GM12878 (cell line): ENCODE measurements around the gene BIRC7. TPM values are rescaled to one million over a fixed set of nuclear protein-coding genes. Genes with fewer than 3 reads are reported as not detected.

Source experiments
- ATAC-seq: fragments of 200-7000 bp; cut with Tn5 transposase; 3 replicates; pipeline ENCODE4 v1.9.1; 2020; ENCODE audit warnings: mild to moderate bottlenecking, moderate library complexity
- BruUV-seq: library from RNA; stranded (reverse); fragments of 400-500 nt; replicated peaks from 2 replicates; lab custom pipeline; 2021; lab: Mats Ljungman, UMichigan
- CTCF ChIA-PET: fragments of 300-600 bp; sonication (Branson Sonifier 250); formaldehyde crosslinking; extraction: SDS; loops from one replicate; lab custom pipeline; 2021; ENCODE audit warnings: inconsistent platforms; lab: Yijun Ruan, JAX
- POLR2A ChIA-PET: fragments of 350-600 bp; formaldehyde crosslinking; extraction: SDS; loops from one replicate; lab custom pipeline; 2021; ENCODE audit warnings: inconsistent platforms; lab: Charles Lee
- RAD21 ChIA-PET: fragments of 300-600 bp; sonication (Branson Sonifier 250); formaldehyde crosslinking; loops from one replicate; lab custom pipeline; 2023; ENCODE audit warnings: antibody characterized with exemption; ENCODE audit not compliant: unreplicated experiment; lab: Charles Lee
- SMC1A ChIA-PET: fragments of 300-600 bp; sonication (Branson Sonifier 250); formaldehyde crosslinking; loops from one replicate; lab custom pipeline; 2023; ENCODE audit not compliant: unreplicated experiment, uncharacterized antibody; lab: Charles Lee
- DNase-seq: peaks from one replicate; pipeline ENCODE4 v3.0.0-alpha.2; 2011; ENCODE audit warnings: low read depth, low spot score
- FAIRE-seq: peaks from 3 replicates; lab custom pipeline; 2011; peaks lifted over from hg19 to GRCh38; lab: Jason Lieb, UNC
- H2AFZ ChIP-seq: 2 replicates; pipeline ENCODE4 v1.6.0; 2011; ENCODE audit warnings: low read depth, low read length, control low read depth; ENCODE audit not compliant: control insufficient read depth
- H3K27ac ChIP-seq: 2 replicates; pipeline ENCODE4 v1.5.1; 2011; ENCODE audit warnings: control low read depth; ENCODE audit not compliant: control insufficient read depth, insufficient read depth
- H3K27me3 ChIP-seq, 2 experiments: replicated peaks in 1 of 2; 2 replicates each; pipeline versions ENCODE4 v1.6.0 to v1.6.1; 2011; ENCODE audit warnings: low read length in 1 of 2; ENCODE audit not compliant: control insufficient read depth in 2 of 2, insufficient read depth in 2 of 2
- H3K36me3 ChIP-seq, 2 experiments: 2 replicates each; pipeline ENCODE4 v1.5.1; 2011; ENCODE audit warnings: low read length in 1 of 2; ENCODE audit not compliant: control insufficient read depth in 2 of 2, insufficient read depth in 2 of 2
- H3K4me1 ChIP-seq: 2 replicates; pipeline ENCODE4 v1.6.1; 2011; ENCODE audit warnings: mild to moderate bottlenecking, low read length, moderate library complexity, mixed read lengths; ENCODE audit not compliant: control insufficient read depth, insufficient read depth
- H3K4me2 ChIP-seq: 2 replicates; pipeline ENCODE4 v1.6.0; 2011; ENCODE audit warnings: control low read depth; ENCODE audit not compliant: control insufficient read depth, insufficient read depth
- H3K4me3 ChIP-seq: fragments of 200-600 bp; sonication (generic); 2 replicates; pipeline ENCODE4 v1.5.1; 2016
- H3K79me2 ChIP-seq: 2 replicates; pipeline ENCODE4 v1.6.0; 2011; ENCODE audit warnings: low read length; ENCODE audit not compliant: control insufficient read depth, insufficient read depth
- H3K9ac ChIP-seq: 2 replicates; pipeline ENCODE4 v1.8.0; 2011; ENCODE audit warnings: low read length, control low read depth, mixed read lengths; ENCODE audit not compliant: control insufficient read depth, insufficient read depth
- H3K9me3 ChIP-seq: replicated peaks from 3 replicates; pipeline ENCODE4 v1.5.1; 2011; ENCODE audit warnings: mild to moderate bottlenecking, low read length; ENCODE audit not compliant: control insufficient read depth, insufficient read depth
- H4K20me1 ChIP-seq: 2 replicates; pipeline ENCODE4 v1.6.0; 2011; ENCODE audit not compliant: control insufficient read depth, insufficient read depth
- BMI1 ChIP-seq: fragments of 450-650 bp; IDR thresholded peaks from 2 replicates; pipeline ENCODE4 v1.6.1; 2016; ENCODE audit warnings: mild to moderate bottlenecking, moderate library complexity, borderline replicate concordance
- CEBPB ChIP-seq, 2 experiments: fragments of 150-350 bp in 1 of 2; IDR thresholded peaks; 2 replicates each; pipeline ENCODE4 v1.6.1; 2012 to 2014; ENCODE audit warnings: low read depth in 2 of 2, low read length in 2 of 2, borderline replicate concordance in 1 of 2, inconsistent platforms in 1 of 2
- CHD2 ChIP-seq: IDR thresholded peaks from 2 replicates; pipeline ENCODE4 v1.6.1; 2011; ENCODE audit warnings: low read depth, low read length, improper control_type of control experiment, borderline replicate concordance
- NR2F1 ChIP-seq: fragments of 450-650 bp; conservative IDR thresholded peaks from 2 replicates; pipeline ENCODE4 v1.6.1; 2017; ENCODE audit warnings: mild to moderate bottlenecking
- RAD21 ChIP-seq: IDR thresholded peaks from 2 replicates; pipeline ENCODE4 v1.6.1; 2011; ENCODE audit warnings: mild to moderate bottlenecking, low read depth, low read length, moderate library complexity; ENCODE audit not compliant: insufficient read depth
- SREBF2 ChIP-seq: IDR thresholded peaks from 2 replicates; pipeline ENCODE4 v1.6.1; 2012; ENCODE audit warnings: mild to moderate bottlenecking, low read length
- SUZ12 ChIP-seq: fragments of 200-600 bp; sonication (generic); IDR thresholded peaks from one replicate; pipeline ENCODE4 v1.6.1; 2018; ENCODE audit warnings: antibody characterized with exemption, mild to moderate bottlenecking; ENCODE audit not compliant: unreplicated experiment
- TARDBP ChIP-seq: IDR thresholded peaks from 2 replicates; pipeline ENCODE4 v1.6.1; 2016; ENCODE audit warnings: borderline replicate concordance
- ZBTB33 ChIP-seq: fragments of 450-650 bp; IDR thresholded peaks from 2 replicates; pipeline ENCODE4 v1.6.1; 2017; ENCODE audit warnings: mild to moderate bottlenecking
- ZNF24 ChIP-seq: fragments of 450-650 bp; IDR thresholded peaks from 2 replicates; pipeline ENCODE4 v1.6.1; 2017; ENCODE audit warnings: antibody characterized with exemption, mild to moderate bottlenecking
- ZNF274 ChIP-seq: IDR thresholded peaks from one replicate; pipeline ENCODE4 v1.8.0; 2011; ENCODE audit not compliant: insufficient read length, insufficient read depth
- WGBS: methylation state at CpG from one replicate; pipeline ENCODE4 v1.1.6; 2016; ENCODE audit warnings: low lambda C conversion rate; ENCODE audit not compliant: insufficient replicate concordance, insufficient coverage; ENCODE audit errors: missing lambda C conversion rate; 5-methylcytosine and 5-hydroxymethylcytosine counted together
- in situ Hi-C: fragments of 300-500 bp; cut with MboI; formaldehyde crosslinking; loops from 9 replicates; pipeline ENCODE4 v1.14.3; 2018; ENCODE audit warnings: mixed read lengths
- intact Hi-C: fragments of 100-400 bp; cut with micrococcal nuclease; formaldehyde crosslinking; loops from one replicate; pipeline ENCODE4 v1.14.2; 2022; ENCODE audit not compliant: unreplicated experiment
- polyA plus RNA-seq, 11 experiments: library from polyadenylated mRNA; depleted of rRNA in 4 of 11; unstranded in 6 of 11; stranded (reverse) in 5 of 11; fragments of >200 nt; fragmentation: Nextera tagmentation in 4 of 11; fragmentation: Illumina TruSeq in 1 of 11; extraction: Ambion mirVana in 4 of 11; extraction: Trizol in 1 of 11; gene quantifications; 1 replicate in 1 of 11; 2 replicates in 10 of 11; pipeline versions ENCODE4 v1.2.1 to v1.2.3, GENCODE V29; 2011 to 2016; ENCODE audit warnings: inconsistent platforms in 2 of 11, missing spikeins in 2 of 11, low read depth in 1 of 11
- total RNA-seq, 4 experiments: library from RNA; depleted of rRNA in 3 of 4; stranded (reverse); fragments of >200 nt in 3 of 4; fragmentation: Illumina TruSeq in 1 of 4; extraction: Trizol in 1 of 4; gene quantifications; 2 replicates each; pipeline versions ENCODE4 v1.2.1 to v1.2.3, GENCODE V29; 2013 to 2021
- TF ChIP-seq, protein P1 (sequence below): fragments of 450-650 bp; IDR thresholded peaks from 2 replicates; pipeline ENCODE4 v1.6.1; 2017; ENCODE audit warnings: mild to moderate bottlenecking, low read depth, inconsistent platforms; ENCODE audit not compliant: poor library complexity, severe bottlenecking
- TF ChIP-seq, protein P2 (sequence below): fragments of 450-650 bp; IDR thresholded peaks from 2 replicates; pipeline ENCODE4 v1.6.1; 2016; ENCODE audit warnings: mild to moderate bottlenecking
- TF ChIP-seq, protein P3 (sequence below): IDR thresholded peaks from 2 replicates; pipeline ENCODE4 v1.6.1; 2011; ENCODE audit warnings: borderline replicate concordance, low read depth, mild to moderate bottlenecking, moderate library complexity, low read length; ENCODE audit not compliant: insufficient read depth, poor library complexity, severe bottlenecking

BIRC7 gene
- total and polyA plus RNA-seq, 10 of the 15 experiments (the other 5 are each of a cell fraction or from before 2014, with no cell fraction given): 0.31 TPM; not detected in 9

DNA sequence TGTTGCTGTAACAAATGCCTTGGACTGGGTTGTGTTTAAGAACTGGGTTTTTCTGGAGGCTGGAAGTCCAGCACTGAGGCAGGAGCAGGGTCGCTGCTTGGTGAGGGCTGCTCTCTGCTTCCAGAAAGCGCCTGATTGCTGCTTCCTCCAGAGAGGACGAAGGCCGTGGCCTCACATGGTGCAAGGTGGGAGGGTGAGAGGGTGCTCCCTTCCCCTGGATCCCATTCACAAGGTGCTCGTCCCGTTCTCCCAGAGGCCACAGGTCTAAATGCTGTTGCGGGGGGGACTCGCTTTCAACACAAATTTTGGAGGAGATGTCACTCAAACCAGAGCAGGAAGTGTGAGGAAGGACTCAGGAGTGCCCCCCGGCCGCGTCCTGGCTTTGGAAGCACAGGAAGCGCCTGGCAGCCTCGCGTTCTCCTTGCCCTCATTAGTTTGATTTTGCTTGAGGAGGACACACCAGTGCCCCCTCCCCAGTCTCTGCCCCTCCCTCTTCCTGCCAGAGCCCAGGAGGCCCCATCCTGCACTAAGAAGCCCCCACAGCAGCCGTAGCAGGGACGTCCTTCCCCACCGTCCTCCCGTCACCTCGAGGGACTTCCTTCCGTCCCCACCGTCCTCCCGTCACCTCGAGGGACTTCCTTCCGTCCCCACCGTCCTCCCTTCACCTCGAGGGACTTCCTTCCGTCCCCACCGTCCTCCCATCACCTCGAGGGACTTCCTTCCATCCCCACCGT is 26.3 kb downstream of the BIRC7 start (continued):
- no peak for TF ChIP-seq ZBTB33
- no peak for TF ChIP-seq NR2F1

DNA sequence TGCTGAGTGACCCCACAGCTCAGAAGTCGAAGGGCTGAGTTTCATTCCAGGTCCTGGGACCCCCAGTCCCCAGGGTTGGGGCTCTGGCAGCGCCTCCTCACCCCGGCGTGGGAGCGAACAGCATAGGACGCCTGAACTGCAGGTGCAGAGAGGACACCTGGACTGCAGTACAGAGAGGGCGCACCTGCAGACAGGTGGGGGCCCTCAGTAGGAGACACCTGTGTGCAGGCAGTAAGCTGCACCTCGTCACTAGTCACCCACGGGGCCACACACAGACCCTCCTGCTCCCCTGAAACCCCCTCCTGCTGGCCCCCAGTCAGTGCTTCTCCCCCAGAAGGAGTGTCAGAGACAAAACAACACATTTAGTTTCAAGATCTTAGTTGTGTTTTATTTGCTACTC is 27.1 kb downstream of the BIRC7 start:
- no peaks in the 10 kb centered on the region for H4K20me1 ChIP-seq
- BruUV-seq: no TSS peak
- H3K9ac ChIP-seq: no peak overlapping the region
- ATAC-seq (no peak), FAIRE-seq (no peak), DNase-seq (no peak)
- no peaks in the 10 kb centered on the region for H3K36me3 ChIP-seq
- POLR2A ChIA-PET: no interaction called here
- SMC1A ChIA-PET: no interaction called here
- CTCF ChIA-PET: no interaction called here
- peaks cover 0 to 6% of the 10 kb centered on the region in 2 experiments; a peak in 2 of 4 replicates for H3K27me3 ChIP-seq
- intact Hi-C loops (no loop called here), in situ Hi-C loops (no loop called here)
- no peak overlapping the region for H2AFZ ChIP-seq
- no peaks in the 10 kb centered on the region for H3K9me3 ChIP-seq
- no peak overlapping the region for H3K4me3 ChIP-seq
- 26% methylated on average over 9 of the region's 9 CpGs for WGBS
- no peaks in the 10 kb centered on the region for H3K79me2 ChIP-seq
- H3K4me2 ChIP-seq: no peak overlapping the region
- H3K4me1 ChIP-seq: no peaks in the 10 kb centered on the region
- no peak overlapping the region for H3K27ac ChIP-seq
- TF ChIP-seq SREBF2 (no peak), TARDBP (no peak), CHD2 (no peak), ZNF274 (no peak), CEBPB (IDR thresholded peaks at IDR 0.05; ENCODE audit: borderline replicate concordance in 1 of 2, low read depth in 2 of 2, low read length in 2 of 2) (no peak), BMI1 (no peak), RAD21 (no peak), ZNF24 (no peak), SUZ12 (no peak)
- TF ChIP-seq, protein P1, sequence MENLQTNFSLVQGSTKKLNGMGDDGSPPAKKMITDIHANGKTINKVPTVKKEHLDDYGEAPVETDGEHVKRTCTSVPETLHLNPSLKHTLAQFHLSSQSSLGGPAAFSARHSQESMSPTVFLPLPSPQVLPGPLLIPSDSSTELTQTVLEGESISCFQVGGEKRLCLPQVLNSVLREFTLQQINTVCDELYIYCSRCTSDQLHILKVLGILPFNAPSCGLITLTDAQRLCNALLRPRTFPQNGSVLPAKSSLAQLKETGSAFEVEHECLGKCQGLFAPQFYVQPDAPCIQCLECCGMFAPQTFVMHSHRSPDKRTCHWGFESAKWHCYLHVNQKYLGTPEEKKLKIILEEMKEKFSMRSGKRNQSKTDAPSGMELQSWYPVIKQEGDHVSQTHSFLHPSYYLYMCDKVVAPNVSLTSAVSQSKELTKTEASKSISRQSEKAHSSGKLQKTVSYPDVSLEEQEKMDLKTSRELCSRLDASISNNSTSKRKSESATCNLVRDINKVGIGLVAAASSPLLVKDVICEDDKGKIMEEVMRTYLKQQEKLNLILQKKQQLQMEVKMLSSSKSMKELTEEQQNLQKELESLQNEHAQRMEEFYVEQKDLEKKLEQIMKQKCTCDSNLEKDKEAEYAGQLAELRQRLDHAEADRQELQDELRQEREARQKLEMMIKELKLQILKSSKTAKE: no peak
- TF ChIP-seq, protein P2, sequence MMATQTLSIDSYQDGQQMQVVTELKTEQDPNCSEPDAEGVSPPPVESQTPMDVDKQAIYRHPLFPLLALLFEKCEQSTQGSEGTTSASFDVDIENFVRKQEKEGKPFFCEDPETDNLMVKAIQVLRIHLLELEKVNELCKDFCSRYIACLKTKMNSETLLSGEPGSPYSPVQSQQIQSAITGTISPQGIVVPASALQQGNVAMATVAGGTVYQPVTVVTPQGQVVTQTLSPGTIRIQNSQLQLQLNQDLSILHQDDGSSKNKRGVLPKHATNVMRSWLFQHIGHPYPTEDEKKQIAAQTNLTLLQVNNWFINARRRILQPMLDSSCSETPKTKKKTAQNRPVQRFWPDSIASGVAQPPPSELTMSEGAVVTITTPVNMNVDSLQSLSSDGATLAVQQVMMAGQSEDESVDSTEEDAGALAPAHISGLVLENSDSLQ: no peak
- TF ChIP-seq, protein P3, sequence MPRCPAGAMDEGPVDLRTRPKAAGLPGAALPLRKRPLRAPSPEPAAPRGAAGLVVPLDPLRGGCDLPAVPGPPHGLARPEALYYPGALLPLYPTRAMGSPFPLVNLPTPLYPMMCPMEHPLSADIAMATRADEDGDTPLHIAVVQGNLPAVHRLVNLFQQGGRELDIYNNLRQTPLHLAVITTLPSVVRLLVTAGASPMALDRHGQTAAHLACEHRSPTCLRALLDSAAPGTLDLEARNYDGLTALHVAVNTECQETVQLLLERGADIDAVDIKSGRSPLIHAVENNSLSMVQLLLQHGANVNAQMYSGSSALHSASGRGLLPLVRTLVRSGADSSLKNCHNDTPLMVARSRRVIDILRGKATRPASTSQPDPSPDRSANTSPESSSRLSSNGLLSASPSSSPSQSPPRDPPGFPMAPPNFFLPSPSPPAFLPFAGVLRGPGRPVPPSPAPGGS: no peak
- RAD21 ChIA-PET: no interaction called here
